Activated CD4-positive, alpha-beta T cell treated with anti-CD3 and anti-CD28 coated beads for 36 hours (primary cell): ENCODE data around the gene VPS37B. TPM values are rescaled to one million over a fixed set of nuclear protein-coding genes. Genes with fewer than 3 reads are reported as not detected.
"Not testable (repeated sequence)": the region's sequence is repeated elsewhere in the genome, so short reads cannot be mapped to it uniquely, and the experiment has no call there.

ENCODE experiments used
- ATAC-seq: fragments of 200-7000 bp; cut with Tn5 transposase; one replicate; pipeline ENCODE4 v1.10.0; 2021; ENCODE audit warnings: mild to moderate bottlenecking, moderate library complexity
- CTCF ChIA-PET: fragments of 350-600 bp; sonication (Branson Sonifier 250); formaldehyde crosslinking; loops from one replicate; lab custom pipeline; 2021; ENCODE audit warnings: antibody characterized with exemption; lab: Charles Lee
- POLR2A ChIA-PET: fragments of 350-600 bp; sonication (Branson Sonifier 250); formaldehyde crosslinking; loops from one replicate; lab custom pipeline; 2021; ENCODE audit warnings: antibody characterized with exemption, inconsistent platforms; lab: Charles Lee
- DNase-seq: peaks from one replicate; pipeline ENCODE4 v3.0.0-alpha.2; 2020
- H3K27ac Mint-ChIP-seq: one replicate; pipeline ENCODE4 v1.8.0; 2021; ENCODE audit warnings: mixed read lengths
- H3K27me3 Mint-ChIP-seq: one replicate; pipeline ENCODE4 v1.8.0; 2021; ENCODE audit warnings: mixed read lengths
- H3K36me3 Mint-ChIP-seq: one replicate; pipeline ENCODE4 v1.8.0; 2021; ENCODE audit warnings: low read depth, mixed read lengths
- H3K4me1 Mint-ChIP-seq: one replicate; pipeline ENCODE4 v1.8.0; 2021; ENCODE audit warnings: mixed read lengths
- H3K4me3 Mint-ChIP-seq: one replicate; pipeline ENCODE4 v1.8.0; 2021; ENCODE audit warnings: mild to moderate bottlenecking, moderate library complexity, mixed read lengths
- H3K9me3 Mint-ChIP-seq: one replicate; pipeline ENCODE4 v1.8.0; 2021; ENCODE audit warnings: low read depth, mixed read lengths
- intact Hi-C, 2 experiments: fragments of 100-400 bp; cut with DNase I in 1 of 2; cut with micrococcal nuclease in 1 of 2; formaldehyde crosslinking; loops; one replicate each; pipeline versions ENCODE4 v1.14.2 to v1.15.1; 2022 to 2024; cut with DNase I, micrococcal nuclease
- total RNA-seq, 2 experiments: library from RNA; stranded (reverse); gene quantifications; one replicate each; pipeline ENCODE4 v1.2.3, GENCODE V29; 2021

The VPS37B gene
- 10 to 100 TPM in 1 of 2 experiments, 1 to 10 TPM in 1; 9.4 to 11.4 TPM for total RNA-seq

- Mint-ChIP-seq H3K27ac (peak within 1 kb of the TSS; percentile 87), H3K9me3 (peaks cover 6% of the 10 kb centered on the region), H3K4me3 (peak within 1 kb of the TSS; percentile 86), H3K4me1 (peaks cover 87% of the 10 kb centered on the region), H3K27me3 (peaks cover 7% of the 10 kb centered on the region), H3K36me3 (peaks cover 9% of the 10 kb centered on the region)
- intact Hi-C loops: loop anchor here (1.0 to 10.0 kb wide), 8 partner anchors 8 to 811 kb away; partner anchors contain the start of genes MPHOSPH9 (in 1 of the 2), MTRFR (in 1 of the 2), RILPL2 (in 1 of the 2) and SBNO1 (in 1 of the 2)
- POLR2A ChIA-PET: no interaction called here
- ATAC-seq: peak; percentile 67
- DNase-seq: peak; percentile 93
- CTCF ChIA-PET: interaction anchor here (1.1 to 1.3 kb wide), 3 partner anchors 14 to 62 kb away, joined by 4 to 5 read pairs (median 4); no protein-coding TSS in a partner anchor
Measured at GRCh38 chr12:122895704-122896636, at the start of gene VPS37B. Gene VPS37B, minus strand, starts transcription at chr12:122896124. Its CDS starts 62 bp downstream, at chr12:122896062.

GRCh38 chr12:122944605-122945592 is 49.0 kb upstream of the VPS37B start:
- no peaks in the 10 kb centered on the region for H3K9me3 Mint-ChIP-seq
- no peak overlapping the region for H3K4me3 Mint-ChIP-seq
- H3K36me3 Mint-ChIP-seq: peaks cover 2% of the 10 kb centered on the region
- no peaks in the 10 kb centered on the region for H3K27me3 Mint-ChIP-seq
- ChIA-PET CTCF (interaction anchor here (0.7 to 1.6 kb wide), 5 partner anchors 57 to 84 kb away, joined by 4 to 7 read pairs (median 5); no protein-coding TSS in a partner anchor), POLR2A (no interaction called here)
- no peak overlapping the region for H3K27ac Mint-ChIP-seq
- DNase-seq: no peak
- no peak for ATAC-seq
- H3K4me1 Mint-ChIP-seq: peaks cover 20% of the 10 kb centered on the region
- intact Hi-C loops: no loop called here

- H3K27ac Mint-ChIP-seq: no peak overlapping the region
- intact Hi-C loops: no loop called here
- no peaks in the 10 kb centered on the region for H3K36me3 Mint-ChIP-seq
- H3K4me3 Mint-ChIP-seq: no peak overlapping the region
- POLR2A ChIA-PET: no interaction called here
- no peaks in the 10 kb centered on the region for H3K27me3 Mint-ChIP-seq
- ATAC-seq (no peak), DNase-seq (no peak)
- peaks cover 20% of the 10 kb centered on the region for H3K4me1 Mint-ChIP-seq
- CTCF ChIA-PET: no interaction called here
- H3K9me3 Mint-ChIP-seq: no peaks in the 10 kb centered on the region
Measured at GRCh38 chr12:122943196-122943595, 47.3 kb upstream of the VPS37B start.

GRCh38 chr12:122942637-122943036 is 46.7 kb upstream of the VPS37B start:
- DNase-seq (no peak), ATAC-seq (no peak)
- no peak overlapping the region for H3K4me3 Mint-ChIP-seq
- ChIA-PET POLR2A (no interaction called here), CTCF (interaction anchor here (0.9 kb wide), 1 partner anchor 72 kb away, joined by 4 read pairs; no protein-coding TSS in a partner anchor)
- peaks cover 3% of the 10 kb centered on the region for H3K36me3 Mint-ChIP-seq
- peaks cover 20% of the 10 kb centered on the region for H3K4me1 Mint-ChIP-seq
- no peaks in the 10 kb centered on the region for H3K27me3 Mint-ChIP-seq
- H3K27ac Mint-ChIP-seq: no peak overlapping the region
- no peaks in the 10 kb centered on the region for H3K9me3 Mint-ChIP-seq
- intact Hi-C loops: no loop called here

- H3K9me3 Mint-ChIP-seq, DNase-seq, H3K4me1 Mint-ChIP-seq, H3K27ac Mint-ChIP-seq, H3K27me3 Mint-ChIP-seq, intact Hi-C loops, H3K4me3 Mint-ChIP-seq, POLR2A ChIA-PET, ATAC-seq, H3K36me3 Mint-ChIP-seq: not testable (repeated sequence)
- CTCF ChIA-PET: interaction anchor here (0.6 kb wide), 1 partner anchor 297 kb away, joined by 3 read pairs; no protein-coding TSS in a partner anchor
Measured at GRCh38 chr12:122941351-122941750, 45.4 kb upstream of the VPS37B start.

GRCh38 chr12:122939125-122939524 is 43.2 kb upstream of the VPS37B start:
- Mint-ChIP-seq H3K36me3 (peaks cover 3% of the 10 kb centered on the region), H3K27me3 (no peaks in the 10 kb centered on the region), H3K4me3 (no peak overlapping the region), H3K27ac (no peak overlapping the region), H3K9me3 (no peaks in the 10 kb centered on the region), H3K4me1 (peaks cover 5% of the 10 kb centered on the region)
- POLR2A ChIA-PET: no interaction called here
- CTCF ChIA-PET: no interaction called here
- intact Hi-C loops: no loop called here
- no peak for DNase-seq
- no peak for ATAC-seq

GRCh38 chr12:122937622-122938091 is 41.7 kb upstream of the VPS37B start:
- no peak for ATAC-seq
- ChIA-PET CTCF (interaction anchor here (0.6 kb wide), 1 partner anchor 1955 kb away, joined by 3 read pairs; no protein-coding TSS in a partner anchor), POLR2A (no interaction called here)
- Mint-ChIP-seq H3K27ac (no peak overlapping the region), H3K4me1 (no peaks in the 10 kb centered on the region), H3K36me3 (peaks cover 3% of the 10 kb centered on the region), H3K9me3 (no peaks in the 10 kb centered on the region), H3K27me3 (no peaks in the 10 kb centered on the region), H3K4me3 (no peak overlapping the region)
- DNase-seq: no peak
- intact Hi-C loops: no loop called here

- DNase-seq (no peak), ATAC-seq (no peak)
- Mint-ChIP-seq H3K4me1 (no peaks in the 10 kb centered on the region), H3K27me3 (no peaks in the 10 kb centered on the region), H3K9me3 (no peaks in the 10 kb centered on the region), H3K36me3 (peaks cover 3% of the 10 kb centered on the region), H3K4me3 (no peak overlapping the region), H3K27ac (no peak overlapping the region)
- intact Hi-C loops: no loop called here
- CTCF ChIA-PET: no interaction called here
- POLR2A ChIA-PET: no interaction called here
Measured at GRCh38 chr12:122935318-122935717, 39.4 kb upstream of the VPS37B start.

- H3K4me1 Mint-ChIP-seq: no peaks in the 10 kb centered on the region
- H3K4me3 Mint-ChIP-seq: no peak overlapping the region
- no peaks in the 10 kb centered on the region for H3K9me3 Mint-ChIP-seq
- ChIA-PET POLR2A (no interaction called here), CTCF (no interaction called here)
- H3K27me3 Mint-ChIP-seq: no peaks in the 10 kb centered on the region
- DNase-seq: no peak
- H3K36me3 Mint-ChIP-seq: peaks cover 3% of the 10 kb centered on the region
- no peak for ATAC-seq
- intact Hi-C loops: no loop called here
- H3K27ac Mint-ChIP-seq: no peak overlapping the region
Measured at GRCh38 chr12:122934722-122935121, 38.8 kb upstream of the VPS37B start.

GRCh38 chr12:122932207-122932606 is 36.3 kb upstream of the VPS37B start:
- ATAC-seq (no peak), DNase-seq (no peak)
- Mint-ChIP-seq H3K27ac (no peak overlapping the region), H3K4me1 (no peaks in the 10 kb centered on the region), H3K27me3 (no peaks in the 10 kb centered on the region), H3K36me3 (no peaks in the 10 kb centered on the region), H3K9me3 (no peaks in the 10 kb centered on the region), H3K4me3 (no peak overlapping the region)
- intact Hi-C loops: no loop called here
- POLR2A ChIA-PET: no interaction called here
- CTCF ChIA-PET: no interaction called here

GRCh38 chr12:122929812-122930211 is 33.9 kb upstream of the VPS37B start:
- no peak for ATAC-seq
- ChIA-PET CTCF (interaction anchor here (0.6 to 0.7 kb wide), 2 partner anchors 26 to 246 kb away, joined by 3 read pairs; no protein-coding TSS in a partner anchor), POLR2A (interaction anchor here (0.6 kb wide), 1 partner anchor 58 kb away, joined by 3 read pairs; no protein-coding TSS in a partner anchor)
- Mint-ChIP-seq H3K9me3 (no peaks in the 10 kb centered on the region), H3K27me3 (no peaks in the 10 kb centered on the region), H3K4me3 (no peak overlapping the region), H3K4me1 (no peaks in the 10 kb centered on the region), H3K36me3 (no peaks in the 10 kb centered on the region), H3K27ac (no peak overlapping the region)
- no peak for DNase-seq
- intact Hi-C loops: no loop called here
